T-helper 1 cell treated with Interleukin-12 subunit alpha and Interleukin-12 subunit beta and Interleukin-4 antibody, amounts not matched to agents 30 μg/mL and 1 μg/mL, for 36 hours (primary cell): ENCODE results near the gene CATSPERD.
"Not testable (repeated sequence)": the region's sequence is repeated elsewhere in the genome, so short reads cannot be mapped to it uniquely, and the experiment has no call there.

ENCODE experiments used
- H3K27ac Mint-ChIP-seq: one replicate; pipeline ENCODE4 v1.8.0; 2021; ENCODE audit warnings: mild to moderate bottlenecking, mixed read lengths
- H3K27me3 Mint-ChIP-seq: one replicate; pipeline ENCODE4 v1.8.0; 2021; ENCODE audit warnings: low read depth, mixed read lengths
- H3K36me3 Mint-ChIP-seq: one replicate; pipeline ENCODE4 v1.8.0; 2021; ENCODE audit warnings: low read depth, mixed read lengths
- H3K4me1 Mint-ChIP-seq: one replicate; pipeline ENCODE4 v1.8.0; 2021; ENCODE audit warnings: low read depth, mixed read lengths
- H3K4me3 Mint-ChIP-seq: one replicate; pipeline ENCODE4 v1.8.0; 2021; ENCODE audit warnings: mild to moderate bottlenecking, moderate library complexity, mixed read lengths
- H3K9me3 Mint-ChIP-seq: one replicate; pipeline ENCODE4 v1.8.0; 2021; ENCODE audit warnings: mixed read lengths

Gene CATSPERD

GRCh38 chr19:5719274-5719960 lies 1.0 kb upstream of the CATSPERD start:
- peaks cover 10% of the 10 kb centered on the region for H3K36me3 Mint-ChIP-seq
- H3K4me1 Mint-ChIP-seq = peaks cover 25% of the 10 kb centered on the region
- no peaks in the 10 kb centered on the region for H3K9me3 Mint-ChIP-seq
- H3K27me3 Mint-ChIP-seq = no peaks in the 10 kb centered on the region
- H3K4me3 Mint-ChIP-seq = peak overlapping the region; percentile 88
- peak overlapping the region; percentile 93 for H3K27ac Mint-ChIP-seq

- Mint-ChIP-seq H3K27me3 (peaks cover 10% of the 10 kb centered on the region), H3K36me3 (no peaks in the 10 kb centered on the region), H3K4me1 (no peaks in the 10 kb centered on the region), H3K27ac (no peak overlapping the region), H3K4me3 (no peak overlapping the region), H3K9me3 (no peaks in the 10 kb centered on the region)
Measured at GRCh38 chr19:5727453-5728050, 7.1 kb downstream of the CATSPERD start.

- H3K27me3 Mint-ChIP-seq, H3K4me1 Mint-ChIP-seq, H3K9me3 Mint-ChIP-seq, H3K27ac Mint-ChIP-seq, H3K36me3 Mint-ChIP-seq, H3K4me3 Mint-ChIP-seq: not testable (repeated sequence)
Measured at GRCh38 chr19:5733172-5733571, 12.7 kb downstream of the CATSPERD start.

- Mint-ChIP-seq H3K27ac (no peak overlapping the region), H3K4me3 (no peak overlapping the region), H3K27me3 (no peaks in the 10 kb centered on the region), H3K36me3 (no peaks in the 10 kb centered on the region), H3K9me3 (no peaks in the 10 kb centered on the region), H3K4me1 (no peaks in the 10 kb centered on the region)
Measured at GRCh38 chr19:5738423-5738822, 18.0 kb downstream of the CATSPERD start.

- H3K27ac Mint-ChIP-seq = no peak overlapping the region
- H3K36me3 Mint-ChIP-seq = no peaks in the 10 kb centered on the region
- no peaks in the 10 kb centered on the region for H3K9me3 Mint-ChIP-seq
- no peaks in the 10 kb centered on the region for H3K27me3 Mint-ChIP-seq
- no peak overlapping the region for H3K4me3 Mint-ChIP-seq
- H3K4me1 Mint-ChIP-seq = no peaks in the 10 kb centered on the region
Measured at GRCh38 chr19:5742051-5742450, 21.6 kb downstream of the CATSPERD start.

GRCh38 chr19:5743630-5744029 lies 23.2 kb downstream of the CATSPERD start:
- H3K9me3 Mint-ChIP-seq = no peaks in the 10 kb centered on the region
- no peak overlapping the region for H3K4me3 Mint-ChIP-seq
- H3K36me3 Mint-ChIP-seq = no peaks in the 10 kb centered on the region
- no peaks in the 10 kb centered on the region for H3K27me3 Mint-ChIP-seq
- no peaks in the 10 kb centered on the region for H3K4me1 Mint-ChIP-seq
- no peak overlapping the region for H3K27ac Mint-ChIP-seq

GRCh38 chr19:5744999-5745398 lies 24.6 kb downstream of the CATSPERD start:
- not testable (repeated sequence) for H3K27me3 Mint-ChIP-seq, H3K36me3 Mint-ChIP-seq, H3K9me3 Mint-ChIP-seq, H3K4me1 Mint-ChIP-seq, H3K27ac Mint-ChIP-seq, H3K4me3 Mint-ChIP-seq

- H3K36me3 Mint-ChIP-seq, H3K27ac Mint-ChIP-seq, H3K27me3 Mint-ChIP-seq, H3K4me3 Mint-ChIP-seq, H3K4me1 Mint-ChIP-seq, H3K9me3 Mint-ChIP-seq: not testable (repeated sequence)
Measured at GRCh38 chr19:5748920-5749319, 28.5 kb downstream of the CATSPERD start.

GRCh38 chr19:5749505-5749904 lies 29.1 kb downstream of the CATSPERD start:
- Mint-ChIP-seq H3K4me1 (no peaks in the 10 kb centered on the region), H3K27me3 (no peaks in the 10 kb centered on the region), H3K4me3 (no peak overlapping the region), H3K9me3 (no peaks in the 10 kb centered on the region), H3K27ac (no peak overlapping the region), H3K36me3 (no peaks in the 10 kb centered on the region)

- no peak overlapping the region for H3K27ac Mint-ChIP-seq
- no peaks in the 10 kb centered on the region for H3K27me3 Mint-ChIP-seq
- H3K4me3 Mint-ChIP-seq = no peak overlapping the region
- no peaks in the 10 kb centered on the region for H3K9me3 Mint-ChIP-seq
- no peaks in the 10 kb centered on the region for H3K36me3 Mint-ChIP-seq
- no peaks in the 10 kb centered on the region for H3K4me1 Mint-ChIP-seq
Measured at GRCh38 chr19:5751709-5752108, 31.3 kb downstream of the CATSPERD start.

GRCh38 chr19:5753743-5754142 lies 33.3 kb downstream of the CATSPERD start:
- Mint-ChIP-seq H3K27ac (no peak overlapping the region), H3K4me1 (no peaks in the 10 kb centered on the region)

GRCh38 chr19:5762608-5763217 lies 42.3 kb downstream of the CATSPERD start:
- Mint-ChIP-seq H3K36me3 (no peaks in the 10 kb centered on the region), H3K4me3 (no peak overlapping the region), H3K27ac (no peak overlapping the region), H3K27me3 (no peaks in the 10 kb centered on the region), H3K4me1 (no peaks in the 10 kb centered on the region), H3K9me3 (no peaks in the 10 kb centered on the region)

More at GRCh38 chr19:5753743-5754142, 33.3 kb downstream of the CATSPERD start:
- Mint-ChIP-seq H3K36me3 (no peaks in the 10 kb centered on the region), H3K27me3 (no peaks in the 10 kb centered on the region), H3K4me3 (no peak overlapping the region), H3K9me3 (no peaks in the 10 kb centered on the region)

GRCh38 chr19:5765220-5765619 lies 44.8 kb downstream of the CATSPERD start:
- Mint-ChIP-seq H3K9me3 (no peaks in the 10 kb centered on the region), H3K4me3 (no peak overlapping the region), H3K36me3 (no peaks in the 10 kb centered on the region), H3K27ac (no peak overlapping the region), H3K27me3 (no peaks in the 10 kb centered on the region), H3K4me1 (no peaks in the 10 kb centered on the region)

GRCh38 chr19:5767949-5768348 lies 47.5 kb downstream of the CATSPERD start:
- no peak overlapping the region for H3K4me3 Mint-ChIP-seq
- H3K9me3 Mint-ChIP-seq = no peaks in the 10 kb centered on the region
- no peaks in the 10 kb centered on the region for H3K36me3 Mint-ChIP-seq
- no peaks in the 10 kb centered on the region for H3K27me3 Mint-ChIP-seq
- H3K4me1 Mint-ChIP-seq = no peaks in the 10 kb centered on the region
- H3K27ac Mint-ChIP-seq = no peak overlapping the region

- Mint-ChIP-seq H3K4me3 (no peak overlapping the region), H3K27me3 (no peaks in the 10 kb centered on the region), H3K36me3 (no peaks in the 10 kb centered on the region), H3K27ac (no peak overlapping the region), H3K4me1 (no peaks in the 10 kb centered on the region), H3K9me3 (no peaks in the 10 kb centered on the region)
Measured at GRCh38 chr19:5772416-5772815, 52.0 kb downstream of the CATSPERD start.
